ENCODE measurements around the gene TNFRSF9. TPM values are rescaled to one million over a fixed set of nuclear protein-coding genes. Genes with fewer than 3 reads are reported as not detected.
"Not testable (repeated sequence)": the region's sequence is repeated elsewhere in the genome, so short reads cannot be mapped to it uniquely, and the experiment has no call there.

TNFRSF9 gene
- total RNA-seq, 8 experiments from 2014 or later: 0.05 to 15.5 (median 0.50) TPM

GRCh38 chr1:7956218-7957032, 15.8 kb upstream of the TNFRSF9 start:
- in situ Hi-C loops (cut with MboI; ENCODE audit: low pct_unique_long_range_greater_than_20kb in 2 of 9, low sequenced_read_pairs in 9 of 9, unreplicated experiment in 9 of 9): no loop called here
- H3K4me3 ChIP-seq: no peak overlapping the region
- WGBS, 10 experiments: 60 to 94% (median 83%) methylated on average over 1 to 10 of the region's 10 CpGs; no CpG with 5 or more reads in 2 of the 10 experiments
- no peak overlapping the region for H3K27ac ChIP-seq
- ATAC-seq (replicated peaks in 6 of 8): no peak
- peaks cover 3 to 5% of the 10 kb centered on the region in 2 donors for H3K4me1 ChIP-seq (replicated peaks in 1 of 2)

GRCh38 chr1:7954683-7955082, 14.0 kb upstream of the TNFRSF9 start:
- peak overlapping the region; percentile 74 to 84 for H3K27ac ChIP-seq
- ATAC-seq (replicated peaks in 6 of 8): no peak
- in situ Hi-C loops (cut with MboI; ENCODE audit: low pct_unique_long_range_greater_than_20kb in 2 of 9, low sequenced_read_pairs in 9 of 9, unreplicated experiment in 9 of 9): no loop called here
- H3K4me3 ChIP-seq: peak overlapping the region; percentile 23 to 43 (median 32)
- 51 to 93% (median 84%) methylated on average over 2 to 7 of the region's 7 CpGs for WGBS, 10 experiments
- H3K4me1 ChIP-seq (replicated peaks in 1 of 2): peaks cover 0 to 3% of the 10 kb centered on the region in 2 donors

- H3K4me1 ChIP-seq (replicated peaks in 1 of 2): peaks cover 0 to 3% of the 10 kb centered on the region in 2 donors
- WGBS, 10 experiments: 0 to 72% (median 35%) methylated on average over 2 to 29 of the region's 65 CpGs; no CpG with 5 or more reads in 2 of the 10 experiments
- H3K27ac ChIP-seq: peak overlapping the region; percentile 74 to 84
- peak; percentile 83 to 100 (median 97) for ATAC-seq (replicated peaks in 6 of 8)
- H3K4me3 ChIP-seq: peak overlapping the region; percentile 23 to 43 (median 32)
- in situ Hi-C loops (cut with MboI; ENCODE audit: low pct_unique_long_range_greater_than_20kb in 2 of 9, low sequenced_read_pairs in 9 of 9, unreplicated experiment in 9 of 9): no loop called here
Measured at GRCh38 chr1:7953850-7954609, 13.4 kb upstream of the TNFRSF9 start.

DNA sequence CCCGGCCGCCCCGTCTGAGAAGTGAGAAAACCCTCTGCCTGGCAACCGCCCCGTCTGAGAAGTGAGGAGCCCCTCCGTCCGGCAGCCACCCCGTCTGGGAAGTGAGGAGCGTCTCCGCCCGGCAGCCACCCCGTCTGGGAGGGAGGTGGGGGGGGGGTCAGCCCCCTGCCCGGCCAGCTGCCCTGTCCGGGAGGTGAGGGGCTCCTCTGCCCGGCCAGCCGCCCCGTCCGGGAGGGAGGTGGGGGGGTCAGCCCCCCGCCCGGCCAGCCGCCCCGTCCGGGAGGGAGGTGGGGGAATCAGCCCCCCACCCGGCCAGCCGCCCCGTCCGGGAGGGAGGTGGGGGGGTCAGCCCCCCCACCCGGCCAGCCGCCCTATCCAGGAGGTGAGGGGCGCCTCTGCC, 12.2 kb upstream of the TNFRSF9 start:
- no CpG with 5 or more reads among the region's 30 CpGs for WGBS, 10 experiments
- H3K4me1 ChIP-seq (replicated peaks in 1 of 2); in situ Hi-C loops (cut with MboI; ENCODE audit: low pct_unique_long_range_greater_than_20kb in 2 of 9, low sequenced_read_pairs in 9 of 9, unreplicated experiment in 9 of 9): not testable (repeated sequence)

GRCh38 chr1:7948960-7949359, 8.3 kb upstream of the TNFRSF9 start:
- Histone ChIP-seq H3K27ac (no peak overlapping the region), H3K4me3 (no peak overlapping the region), H3K4me1 (replicated peaks in 1 of 2) (peaks cover 0 to 3% of the 10 kb centered on the region in 2 donors)
- in situ Hi-C loops (cut with MboI; ENCODE audit: low pct_unique_long_range_greater_than_20kb in 2 of 9, low sequenced_read_pairs in 9 of 9, unreplicated experiment in 9 of 9): no loop called here
- peak in 2 of 8 experiments; percentile 39 to 47 for ATAC-seq (replicated peaks in 6 of 8)
- WGBS, 10 experiments: 6 to 89% (median 70%) methylated on average over 1 to 5 of the region's 5 CpGs; no CpG with 5 or more reads in 1 of the 10 experiments

More for the DNA sequence above, 12.2 kb upstream of the TNFRSF9 start:
- ATAC-seq (replicated peaks in 6 of 8); H3K27ac ChIP-seq; H3K4me3 ChIP-seq: not testable (repeated sequence)

- no peak overlapping the region for H3K27ac ChIP-seq
- peaks cover 10 to 12% of the 10 kb centered on the region in 2 donors for H3K4me1 ChIP-seq (replicated peaks in 1 of 2)
- no peak for ATAC-seq (replicated peaks in 6 of 8)
- in situ Hi-C loops (cut with MboI; ENCODE audit: low pct_unique_long_range_greater_than_20kb in 2 of 9, low sequenced_read_pairs in 9 of 9, unreplicated experiment in 9 of 9): no loop called here
- H3K4me3 ChIP-seq: no peak overlapping the region
- WGBS, 10 experiments: 44 to 100% (median 64%) methylated on average over 1 to 2 of the region's 2 CpGs; no CpG with 5 or more reads in 1 of the 10 experiments
Measured at GRCh38 chr1:7943251-7943650, 2.6 kb upstream of the TNFRSF9 start.

DNA sequence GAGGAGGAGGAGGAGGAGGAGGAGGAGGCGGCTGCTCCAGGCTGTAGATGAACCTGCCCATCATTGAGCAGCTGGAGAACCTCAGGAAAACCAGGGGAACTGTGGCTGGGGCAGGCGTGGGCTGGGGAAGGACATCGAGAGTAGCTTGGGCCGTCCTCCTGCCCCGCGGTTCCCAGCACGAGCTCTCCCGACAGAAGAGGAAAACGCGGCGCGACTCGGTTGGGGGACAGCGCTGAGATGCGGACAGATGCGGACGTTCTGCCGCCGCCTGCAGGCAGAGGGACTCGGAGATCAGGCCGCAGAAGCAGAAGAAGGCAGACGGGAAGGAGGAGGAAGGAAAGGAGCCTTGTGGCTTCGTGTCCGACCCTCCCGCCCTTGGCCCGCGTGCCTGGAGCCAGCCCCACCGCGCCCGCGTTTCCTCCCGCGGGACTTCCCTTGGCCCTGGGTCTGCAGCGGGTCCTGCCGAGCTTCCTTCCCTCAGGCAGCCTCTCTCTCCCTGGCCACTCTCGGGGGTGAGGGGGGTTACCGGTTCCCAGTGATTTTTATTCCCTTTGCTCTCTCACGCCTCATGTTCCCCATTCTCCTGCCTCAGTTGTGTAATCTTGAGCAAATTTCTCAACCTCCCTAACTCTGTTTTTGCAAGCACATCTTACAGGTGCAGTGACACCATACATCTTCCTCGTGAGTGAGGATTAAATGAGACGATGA, 1.7 kb upstream of the TNFRSF9 start:
- 14 to 100% (median 80%) methylated on average over 1 to 30 of the region's 40 CpGs; no CpG with 5 or more reads in 2 of the 10 experiments for WGBS, 10 experiments
- no peak overlapping the region for H3K27ac ChIP-seq
- in situ Hi-C loops (cut with MboI; ENCODE audit: low pct_unique_long_range_greater_than_20kb in 2 of 9, low sequenced_read_pairs in 9 of 9, unreplicated experiment in 9 of 9): no loop called here
- H3K4me3 ChIP-seq: peak overlapping the region in 2 of 5 donors; percentile 3 to 7
- peaks cover 10 to 12% of the 10 kb centered on the region in 2 donors for H3K4me1 ChIP-seq (replicated peaks in 1 of 2)
- ATAC-seq (replicated peaks in 6 of 8): peak; percentile 37 to 75 (median 56)

DNA sequence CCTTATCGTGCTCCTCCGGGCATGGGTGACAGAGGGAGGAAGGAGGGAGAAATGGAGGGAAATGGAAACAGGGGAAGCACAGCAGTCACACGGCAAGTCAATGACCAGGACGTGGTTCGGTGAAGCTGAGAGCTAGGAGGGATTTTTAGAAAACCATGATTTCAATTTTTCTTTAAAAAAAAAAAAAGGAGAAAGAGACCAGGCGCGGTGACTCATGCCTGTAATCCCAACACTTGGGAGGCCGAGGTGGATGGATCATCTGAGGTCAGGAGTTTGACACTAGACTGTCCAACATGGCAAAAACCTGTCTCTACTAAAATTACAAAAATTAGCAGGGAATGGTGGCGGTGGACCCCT, 776 bp upstream of the TNFRSF9 start:
- Histone ChIP-seq H3K4me3 (no peak overlapping the region), H3K4me1 (replicated peaks in 1 of 2) (peaks cover 10 to 12% of the 10 kb centered on the region in 2 donors), H3K27ac (peak overlapping the region in 1 of 2 donors; percentile 28)
- in situ Hi-C loops (cut with MboI; ENCODE audit: low pct_unique_long_range_greater_than_20kb in 2 of 9, low sequenced_read_pairs in 9 of 9, unreplicated experiment in 9 of 9): no loop called here
- WGBS, 10 experiments: 50 to 97% (median 84%) methylated on average over 1 to 8 of the region's 9 CpGs
- peak in 5 of 8 experiments; percentile 16 to 44 (median 32) for ATAC-seq (replicated peaks in 6 of 8)

DNA sequence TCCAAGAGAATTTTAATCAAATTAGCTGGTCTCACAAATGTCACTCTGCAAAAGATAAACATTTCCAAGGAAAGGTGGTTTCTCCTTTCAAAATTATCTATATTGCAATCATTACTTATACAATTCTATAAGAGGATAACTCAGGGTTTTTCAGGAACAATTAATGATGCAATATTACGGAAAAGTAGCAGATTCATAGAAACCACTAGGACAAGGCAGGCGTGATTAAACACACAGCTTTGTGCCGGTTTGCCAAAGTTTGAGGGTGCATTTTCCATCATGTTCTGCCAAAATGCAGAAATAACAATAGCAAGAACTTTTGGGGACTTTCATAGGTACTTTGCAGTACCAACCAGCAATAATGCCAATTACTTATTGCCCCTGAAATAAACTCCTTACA, 605 bp downstream of the TNFRSF9 start:
- in situ Hi-C loops (cut with MboI; ENCODE audit: low pct_unique_long_range_greater_than_20kb in 2 of 9, low sequenced_read_pairs in 9 of 9, unreplicated experiment in 9 of 9): no loop called here
- H3K4me3 ChIP-seq: no peak overlapping the region
- peaks cover 10 to 12% of the 10 kb centered on the region in 2 donors for H3K4me1 ChIP-seq (replicated peaks in 1 of 2)
- whole genome bisulfite sequencing, 10 experiments: 0 to 100% (median 80%) methylated on average over 1 to 3 of the region's 3 CpGs; no CpG with 5 or more reads in 1 of the 10 experiments
- ATAC-seq (replicated peaks in 6 of 8): no peak
- no peak overlapping the region for H3K27ac ChIP-seq

GRCh38 chr1:7938070-7938469, 2.6 kb downstream of the TNFRSF9 start:
- Histone ChIP-seq H3K4me1 (replicated peaks in 1 of 2) (peaks cover 10 to 12% of the 10 kb centered on the region in 2 donors), H3K27ac (no peak overlapping the region), H3K4me3 (no peak overlapping the region)
- no peak for ATAC-seq (replicated peaks in 6 of 8)
- WGBS, 10 experiments: 58 to 80% (median 66%) methylated on average over 1 to 3 of the region's 3 CpGs
- in situ Hi-C loops (cut with MboI; ENCODE audit: low pct_unique_long_range_greater_than_20kb in 2 of 9, low sequenced_read_pairs in 9 of 9, unreplicated experiment in 9 of 9): no loop called here

DNA sequence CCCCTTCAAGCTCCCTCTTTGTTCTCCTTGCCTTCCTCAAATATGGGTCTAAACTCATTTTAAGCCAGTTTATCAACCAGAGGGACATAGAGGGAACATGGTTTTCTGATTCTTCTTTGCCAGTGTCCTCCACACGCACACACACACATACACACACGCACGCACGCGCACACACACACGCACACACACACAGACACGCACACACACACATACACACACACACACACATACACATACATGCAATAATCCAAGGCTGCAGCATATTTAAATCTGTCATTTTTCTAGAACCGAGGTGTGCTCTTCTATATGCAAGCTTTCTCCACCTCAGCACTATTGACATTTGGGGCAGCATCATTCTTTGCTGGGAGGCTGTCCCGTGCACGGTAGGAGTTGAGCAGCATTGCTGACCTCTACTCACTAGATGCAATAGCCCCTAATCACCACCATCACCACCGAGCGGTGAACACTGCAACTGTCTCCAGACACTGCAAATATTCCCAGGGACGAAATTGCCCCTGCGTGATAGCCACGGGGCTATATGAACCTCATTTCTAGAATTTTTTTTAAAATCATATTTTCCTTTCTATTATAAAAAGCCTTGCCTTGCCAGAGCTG, 8.0 kb downstream of the TNFRSF9 start:
- WGBS, 10 experiments: 53 to 92% (median 72%) methylated on average over 1 to 15 of the region's 15 CpGs; no CpG with 5 or more reads in 1 of the 10 experiments
- Histone ChIP-seq H3K4me1 (replicated peaks in 1 of 2) (no peaks in the 10 kb centered on the region), H3K4me3 (no peak overlapping the region), H3K27ac (no peak overlapping the region)
- peak in 6 of 8 experiments; percentile 22 to 71 (median 52) for ATAC-seq (replicated peaks in 6 of 8)
- in situ Hi-C loops (cut with MboI; ENCODE audit: low pct_unique_long_range_greater_than_20kb in 2 of 9, low sequenced_read_pairs in 9 of 9, unreplicated experiment in 9 of 9): no loop called here

GRCh38 chr1:7931446-7931812, 9.2 kb downstream of the TNFRSF9 start:
- Histone ChIP-seq H3K4me3 (no peak overlapping the region), H3K4me1 (replicated peaks in 1 of 2) (no peaks in the 10 kb centered on the region), H3K27ac (no peak overlapping the region)
- no peak for ATAC-seq (replicated peaks in 6 of 8)
- 19 to 100% (median 74%) methylated on average over 1 to 2 of the region's 2 CpGs; no CpG with 5 or more reads in 2 of the 10 experiments for WGBS, 10 experiments
- in situ Hi-C loops (cut with MboI; ENCODE audit: low pct_unique_long_range_greater_than_20kb in 2 of 9, low sequenced_read_pairs in 9 of 9, unreplicated experiment in 9 of 9): no loop called here

Data from motor neuron (in vitro differentiated cells).